Ishikawa (cell line): Measurements from ENCODE around the gene BOK.

Source experiments
- CEBPB ChIP-seq: IDR thresholded peaks from 2 replicates; pipeline ENCODE4 v1.6.1; 2012
- CREB1 ChIP-seq: IDR thresholded peaks from 2 replicates; pipeline ENCODE4 v1.6.1; 2012; ENCODE audit warnings: low read depth
- EGR1 ChIP-seq: IDR thresholded peaks from 2 replicates; pipeline ENCODE4 v1.6.1; 2012
- EP300 ChIP-seq: IDR thresholded peaks from 2 replicates; pipeline ENCODE4 v1.6.1; 2012; ENCODE audit warnings: borderline replicate concordance
- FOXM1 ChIP-seq: IDR thresholded peaks from 2 replicates; pipeline ENCODE4 v1.6.1; 2012; ENCODE audit warnings: low read depth, borderline replicate concordance
- NFIC ChIP-seq: IDR thresholded peaks from 2 replicates; pipeline ENCODE4 v1.6.1; 2012
- RAD21 ChIP-seq: IDR thresholded peaks from 2 replicates; pipeline ENCODE4 v1.6.1; 2012; ENCODE audit warnings: low read depth
- TAF1 ChIP-seq: IDR thresholded peaks from 2 replicates; pipeline ENCODE4 v1.6.1; 2012; ENCODE audit warnings: low read depth, mild to moderate bottlenecking
- TCF12 ChIP-seq: IDR thresholded peaks from 2 replicates; pipeline ENCODE4 v1.6.1; 2012; ENCODE audit warnings: low read depth
- TEAD4 ChIP-seq: IDR thresholded peaks from 2 replicates; pipeline ENCODE4 v1.6.1; 2012
- YY1 ChIP-seq: IDR thresholded peaks from 2 replicates; pipeline ENCODE4 v1.6.1; 2012; ENCODE audit warnings: low read depth
- ZBTB7A ChIP-seq: IDR thresholded peaks from 2 replicates; pipeline ENCODE4 v1.6.1; 2012; ENCODE audit warnings: low read depth
- TF ChIP-seq, protein P1 (sequence below): IDR thresholded peaks from 2 replicates; pipeline ENCODE4 v1.6.1; 2012
- TF ChIP-seq, protein P2 (sequence below): IDR thresholded peaks from 2 replicates; pipeline ENCODE4 v1.6.1; 2012; ENCODE audit warnings: low read depth, mild to moderate bottlenecking
- TF ChIP-seq, protein P3 (sequence below): IDR thresholded peaks from 2 replicates; pipeline ENCODE4 v1.6.1; 2012

The BOK gene

DNA sequence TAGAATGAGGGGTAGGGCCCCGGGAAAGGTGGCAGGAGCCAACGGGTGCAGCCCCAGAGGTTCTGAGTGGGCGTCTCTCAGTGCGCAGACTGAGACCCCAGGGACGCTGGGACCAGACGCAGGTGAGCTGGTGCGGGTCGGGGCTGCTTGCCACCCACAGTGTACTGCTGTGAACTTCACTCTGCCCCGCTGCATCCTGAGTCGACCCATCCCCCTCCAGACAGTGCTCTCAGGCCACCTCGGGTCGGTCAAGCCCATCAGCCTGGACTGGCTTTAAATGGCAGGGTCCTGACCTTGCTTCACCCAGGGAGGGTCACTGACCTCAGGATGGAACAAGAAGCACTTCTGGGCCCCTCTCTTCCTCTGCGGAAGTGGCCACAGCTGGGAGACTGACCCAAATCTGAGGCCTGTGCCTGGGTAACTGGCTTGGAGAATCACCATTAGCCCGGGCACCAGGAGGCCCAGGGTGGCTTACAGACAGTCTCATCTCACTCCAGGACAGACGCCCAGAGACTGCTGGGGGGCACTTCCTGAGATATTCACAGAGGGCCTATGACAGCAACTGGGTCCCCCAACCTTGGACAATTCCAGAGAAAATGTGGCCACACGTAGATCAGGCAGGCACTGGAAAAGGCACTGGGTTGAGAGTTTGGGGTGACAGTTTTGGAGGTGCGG lies 23.7 kb upstream of the BOK start:
- TF ChIP-seq FOXM1 (no peak), YY1 (no peak), ZBTB7A (no peak), EP300 (no peak), CEBPB (no peak), TCF12 (no peak), RAD21 (no peak), EGR1 (no peak), TEAD4 (no peak), NFIC (no peak), CREB1 (no peak), TAF1 (no peak)
- TF ChIP-seq, protein P1, sequence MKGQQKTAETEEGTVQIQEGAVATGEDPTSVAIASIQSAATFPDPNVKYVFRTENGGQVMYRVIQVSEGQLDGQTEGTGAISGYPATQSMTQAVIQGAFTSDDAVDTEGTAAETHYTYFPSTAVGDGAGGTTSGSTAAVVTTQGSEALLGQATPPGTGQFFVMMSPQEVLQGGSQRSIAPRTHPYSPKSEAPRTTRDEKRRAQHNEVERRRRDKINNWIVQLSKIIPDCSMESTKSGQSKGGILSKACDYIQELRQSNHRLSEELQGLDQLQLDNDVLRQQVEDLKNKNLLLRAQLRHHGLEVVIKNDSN: no peak
- TF ChIP-seq, protein P2, sequence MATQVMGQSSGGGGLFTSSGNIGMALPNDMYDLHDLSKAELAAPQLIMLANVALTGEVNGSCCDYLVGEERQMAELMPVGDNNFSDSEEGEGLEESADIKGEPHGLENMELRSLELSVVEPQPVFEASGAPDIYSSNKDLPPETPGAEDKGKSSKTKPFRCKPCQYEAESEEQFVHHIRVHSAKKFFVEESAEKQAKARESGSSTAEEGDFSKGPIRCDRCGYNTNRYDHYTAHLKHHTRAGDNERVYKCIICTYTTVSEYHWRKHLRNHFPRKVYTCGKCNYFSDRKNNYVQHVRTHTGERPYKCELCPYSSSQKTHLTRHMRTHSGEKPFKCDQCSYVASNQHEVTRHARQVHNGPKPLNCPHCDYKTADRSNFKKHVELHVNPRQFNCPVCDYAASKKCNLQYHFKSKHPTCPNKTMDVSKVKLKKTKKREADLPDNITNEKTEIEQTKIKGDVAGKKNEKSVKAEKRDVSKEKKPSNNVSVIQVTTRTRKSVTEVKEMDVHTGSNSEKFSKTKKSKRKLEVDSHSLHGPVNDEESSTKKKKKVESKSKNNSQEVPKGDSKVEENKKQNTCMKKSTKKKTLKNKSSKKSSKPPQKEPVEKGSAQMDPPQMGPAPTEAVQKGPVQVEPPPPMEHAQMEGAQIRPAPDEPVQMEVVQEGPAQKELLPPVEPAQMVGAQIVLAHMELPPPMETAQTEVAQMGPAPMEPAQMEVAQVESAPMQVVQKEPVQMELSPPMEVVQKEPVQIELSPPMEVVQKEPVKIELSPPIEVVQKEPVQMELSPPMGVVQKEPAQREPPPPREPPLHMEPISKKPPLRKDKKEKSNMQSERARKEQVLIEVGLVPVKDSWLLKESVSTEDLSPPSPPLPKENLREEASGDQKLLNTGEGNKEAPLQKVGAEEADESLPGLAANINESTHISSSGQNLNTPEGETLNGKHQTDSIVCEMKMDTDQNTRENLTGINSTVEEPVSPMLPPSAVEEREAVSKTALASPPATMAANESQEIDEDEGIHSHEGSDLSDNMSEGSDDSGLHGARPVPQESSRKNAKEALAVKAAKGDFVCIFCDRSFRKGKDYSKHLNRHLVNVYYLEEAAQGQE: no peak
- TF ChIP-seq, protein P3, sequence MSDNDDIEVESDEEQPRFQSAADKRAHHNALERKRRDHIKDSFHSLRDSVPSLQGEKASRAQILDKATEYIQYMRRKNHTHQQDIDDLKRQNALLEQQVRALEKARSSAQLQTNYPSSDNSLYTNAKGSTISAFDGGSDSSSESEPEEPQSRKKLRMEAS: no peak

DNA sequence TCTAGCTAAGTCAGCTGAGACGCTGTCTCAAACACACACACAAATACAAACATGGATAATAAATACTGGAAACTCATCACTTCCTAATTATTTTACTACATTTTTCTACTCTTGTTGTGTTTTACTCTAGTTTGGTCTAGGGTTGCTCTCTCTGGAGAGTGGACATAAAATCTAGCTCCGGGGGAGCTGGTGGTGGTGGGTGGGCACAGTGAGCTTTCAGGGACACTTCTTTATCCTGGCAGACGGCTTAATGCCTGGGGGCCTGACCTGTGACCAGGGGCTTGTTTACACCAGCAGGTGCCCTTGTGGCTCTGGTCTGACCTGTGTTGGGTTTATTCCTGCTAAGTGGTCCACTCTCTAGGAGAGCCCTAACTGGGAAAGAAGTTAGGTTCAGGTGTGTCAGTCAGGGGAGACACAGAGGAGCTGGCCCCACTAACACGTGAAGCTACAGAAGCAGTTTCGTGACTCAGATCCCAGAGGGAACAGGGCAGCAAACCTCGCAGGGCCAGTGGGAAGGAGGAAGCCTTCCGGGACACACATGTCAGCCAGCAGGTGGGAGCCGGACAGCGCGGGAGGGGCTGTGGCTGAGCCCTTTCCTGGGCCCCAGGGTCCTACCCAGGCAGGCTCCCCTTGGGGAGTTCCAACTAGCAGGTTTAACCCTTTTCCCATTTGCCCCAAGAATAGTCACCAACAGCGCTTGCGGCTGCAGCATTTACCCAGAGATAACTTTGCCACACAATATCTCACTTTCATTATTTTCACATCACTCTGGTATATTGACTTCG lies 22.5 kb upstream of the BOK start:
- no peak for TF ChIP-seq TAF1
- TF ChIP-seq CREB1: no peak
- no peak for TF ChIP-seq FOXM1
- TF ChIP-seq EP300: no peak
- TF ChIP-seq ZBTB7A: no peak
- no peak for TF ChIP-seq YY1

DNA sequence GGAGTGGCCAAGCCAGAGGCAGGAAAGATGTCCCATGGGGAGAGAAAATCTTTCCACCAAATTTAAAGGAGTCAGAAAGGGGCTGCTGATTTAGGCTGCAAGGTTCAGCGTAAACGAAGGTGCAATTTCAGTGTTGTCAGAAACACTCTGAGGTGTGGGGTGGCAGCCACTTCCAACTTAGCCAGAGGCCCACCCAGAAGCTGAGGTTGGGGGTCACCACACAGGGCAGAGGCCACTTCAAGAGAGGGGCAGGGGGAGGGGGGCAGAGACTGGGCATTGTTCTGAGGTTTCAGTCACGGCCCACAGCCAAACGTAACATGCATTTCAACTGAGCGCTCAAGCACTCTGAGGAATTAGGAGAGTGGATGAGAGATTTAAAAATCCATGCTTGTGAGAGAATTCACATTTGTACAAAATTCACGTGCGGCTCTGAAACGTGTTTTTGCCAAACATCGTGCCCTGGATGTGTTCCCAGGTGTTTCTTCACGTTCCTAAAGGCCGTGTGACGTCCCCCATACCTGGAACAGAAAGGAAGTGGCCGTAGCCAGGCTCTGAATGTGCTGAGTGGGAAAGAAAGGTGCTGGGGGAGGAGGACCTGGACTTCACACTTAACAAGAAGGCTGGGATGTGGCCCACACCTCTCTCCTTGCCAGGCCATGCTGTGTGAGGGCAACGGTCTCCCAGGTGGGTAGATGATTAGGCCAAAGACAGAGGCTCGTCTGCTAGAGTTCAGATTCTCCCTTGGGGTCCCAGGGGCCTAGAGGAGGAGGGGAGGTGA lies 19.5 kb upstream of the BOK start:
- TF ChIP-seq EGR1 (no peak), RAD21 (no peak), CEBPB (no peak), TAF1 (no peak), YY1 (no peak), TCF12 (no peak), TEAD4 (no peak), EP300 (no peak)
- TF ChIP-seq, protein P3: no peak
- TF ChIP-seq, protein P2: no peak

DNA sequence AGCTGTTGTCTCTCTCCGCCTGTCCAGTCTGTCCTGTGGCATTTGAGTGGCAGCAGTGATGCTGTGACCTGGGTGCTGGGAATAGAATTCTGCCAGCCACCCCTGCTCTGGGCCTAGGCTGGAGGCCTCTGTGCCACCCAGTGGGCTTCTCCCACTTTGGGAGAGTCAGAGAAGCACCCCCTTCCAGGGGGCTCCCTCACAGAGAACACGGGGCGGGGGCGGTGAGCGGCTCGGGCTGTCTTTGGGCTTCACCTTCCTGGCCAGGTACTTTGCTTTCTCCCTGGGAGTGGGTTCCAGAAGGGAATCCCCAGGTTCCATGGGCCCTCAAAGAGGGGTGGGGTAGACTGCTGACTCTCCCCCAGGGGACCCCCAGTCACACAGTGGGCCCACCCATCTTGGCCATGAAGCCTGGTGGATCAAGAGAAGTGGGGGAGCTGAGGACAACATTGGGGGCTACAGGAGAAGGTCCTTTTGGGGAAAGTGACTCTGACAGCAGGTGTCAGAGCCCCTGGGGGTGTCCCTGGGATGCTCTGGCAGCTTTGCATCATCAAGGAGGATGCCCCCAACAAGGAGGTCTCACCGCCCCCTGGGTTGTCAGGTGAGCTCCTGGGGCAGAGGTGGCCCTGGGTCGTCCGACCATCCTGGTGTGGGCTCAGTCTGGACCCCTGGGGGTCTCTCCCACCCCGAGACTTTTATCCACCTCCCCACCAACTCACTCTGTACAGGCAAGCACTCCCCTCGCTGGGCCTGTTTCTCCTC lies 18.8 kb upstream of the BOK start:
- no peak for TF ChIP-seq TEAD4
- no peak for TF ChIP-seq TAF1
- no peak for TF ChIP-seq TCF12
- no peak for TF ChIP-seq YY1
- no peak for TF ChIP-seq FOXM1
- TF ChIP-seq ZBTB7A: no peak
- no peak for TF ChIP-seq CREB1

DNA sequence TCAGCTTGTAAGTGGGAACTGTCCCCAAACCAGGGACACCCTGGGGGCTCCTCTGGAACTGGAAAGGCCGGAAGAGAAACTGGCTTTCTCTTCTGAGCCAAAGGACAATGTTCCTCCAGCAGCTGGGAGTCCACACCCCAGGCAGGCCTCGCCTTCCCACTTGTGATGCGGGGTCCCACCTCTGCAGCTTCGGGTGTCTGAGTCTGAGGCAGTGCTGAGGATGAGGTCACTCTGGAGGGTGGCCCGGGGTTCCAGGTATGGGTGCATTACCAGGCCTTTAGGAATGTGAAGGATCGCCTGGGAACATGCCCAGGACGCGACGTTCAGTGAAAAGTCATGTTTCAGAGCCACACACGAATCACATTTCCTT lies 18.2 kb upstream of the BOK start:
- TF ChIP-seq YY1 (no peak), TEAD4 (no peak), TCF12 (no peak), CEBPB (no peak), ZBTB7A (no peak; the same call in 1 of the 2 replicates), CREB1 (no peak), RAD21 (no peak), FOXM1 (no peak), EP300 (no peak), EGR1 (no peak)
- TF ChIP-seq, protein P1: no peak
- TF ChIP-seq, protein P2: no peak
- TF ChIP-seq, protein P3: no peak
